A549 treated with Hydrocortisone at 1 μM for 4 hours (cell line): ENCODE results near the gene GULP1. TPM values are rescaled to one million over a fixed set of nuclear protein-coding genes. Genes with fewer than 3 reads are reported as not detected.

Source experiments
- total RNA-seq: library from RNA; stranded (reverse); fragments of 200-300 nt; extraction: Qiagen RNA extraction; gene quantifications from 5 replicates; pipeline ENCODE4 v1.2.3, GENCODE V29; 2022

The GULP1 gene
- 25.9 to 43.4 TPM (median 28.6 TPM) in 5 replicates for total RNA-seq

DNA sequence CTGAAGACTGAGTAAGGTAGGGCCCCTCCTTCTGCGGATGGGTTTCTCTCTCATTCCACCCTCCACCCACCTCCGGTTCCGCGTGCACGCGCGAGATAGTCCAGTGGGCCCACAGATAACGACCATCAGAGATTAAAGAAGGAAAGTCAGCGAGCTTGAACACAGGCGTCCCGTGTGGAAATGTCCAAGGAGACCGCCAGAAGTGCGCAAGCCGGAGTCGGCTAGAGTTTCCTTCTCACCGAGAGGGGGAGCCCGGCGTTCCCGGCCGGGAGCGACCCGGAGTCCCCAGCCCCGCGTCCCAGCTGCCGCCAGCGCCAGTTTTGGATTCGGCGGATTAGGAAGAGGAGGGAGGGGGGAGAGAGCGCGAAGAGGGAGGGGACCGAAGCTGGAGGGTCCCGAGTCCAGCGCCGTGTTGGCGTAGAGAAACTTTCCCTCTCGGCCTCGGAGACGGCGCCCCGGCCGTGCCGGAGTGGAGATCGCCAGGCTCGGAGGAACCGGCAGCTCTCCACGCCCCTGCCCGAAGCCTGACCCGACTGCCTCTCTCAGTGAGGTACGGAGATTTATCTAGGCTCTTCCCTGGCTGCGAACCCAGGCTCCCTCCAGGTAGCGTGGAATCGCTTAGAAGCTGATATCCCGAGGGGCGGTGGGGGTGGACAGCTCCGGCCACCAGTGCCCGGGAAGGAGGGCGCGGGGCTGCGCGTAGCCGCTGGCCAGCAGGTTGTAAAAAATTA, at the start of gene GULP1:
GULP1 (plus strand) TSS at position 258 of the 731 bp plus-strand sequence. CDS start 185,829 bp downstream, outside the sequence.

